RWPE2 (cell line): ENCODE results near the gene APRT.

Experiments used
- ATAC-seq: fragments of 200-7000 bp; cut with Tn5 transposase; 3 replicates; pipeline ENCODE4 v1.9.1; 2021; ENCODE audit warnings: low read depth
- DNase-seq: peaks from one replicate; pipeline ENCODE4 v3.0.0-alpha.2; 2020; ENCODE audit warnings: low spot score
- H3K27ac ChIP-seq: fragments of 450-650 bp; 2 replicates; pipeline ENCODE4 v1.5.1; 2017; ENCODE audit warnings: mild to moderate bottlenecking; ENCODE audit not compliant: poor library complexity, severe bottlenecking
- H3K27me3 ChIP-seq: fragments of 250-450 bp; sonication (Bioruptor Pico); 2 replicates; pipeline ENCODE4 v1.5.1; 2021; ENCODE audit warnings: mild to moderate bottlenecking, moderate library complexity; ENCODE audit not compliant: insufficient read depth, poor library complexity, severe bottlenecking
- H3K36me3 ChIP-seq: fragments of 250-450 bp; sonication (Bioruptor Pico); 2 replicates; pipeline ENCODE4 v1.5.1; 2020; ENCODE audit warnings: low read depth, mild to moderate bottlenecking, moderate library complexity
- H3K4me1 ChIP-seq: fragments of 250-450 bp; sonication (Bioruptor Pico); 2 replicates; pipeline ENCODE4 v1.5.1; 2021; ENCODE audit warnings: mild to moderate bottlenecking, moderate library complexity; ENCODE audit not compliant: insufficient read depth, poor library complexity, severe bottlenecking
- H3K4me3 ChIP-seq: fragments of 250-450 bp; sonication (Bioruptor Pico); 2 replicates; pipeline ENCODE4 v1.5.1; 2021; ENCODE audit warnings: mild to moderate bottlenecking, moderate library complexity; ENCODE audit not compliant: severe bottlenecking
- H3K9me3 ChIP-seq: fragments of 250-450 bp; sonication (Bioruptor Pico); 2 replicates; pipeline ENCODE4 v1.5.1; 2021; ENCODE audit warnings: mild to moderate bottlenecking, moderate library complexity; ENCODE audit not compliant: severe bottlenecking
- TF ChIP-seq, protein P1 (sequence below): fragments of 450-650 bp; IDR thresholded peaks from one replicate; pipeline ENCODE4 v1.5.1; 2017; ENCODE audit warnings: mild to moderate bottlenecking, moderate library complexity; ENCODE audit not compliant: poor library complexity, severe bottlenecking

Gene APRT

DNA sequence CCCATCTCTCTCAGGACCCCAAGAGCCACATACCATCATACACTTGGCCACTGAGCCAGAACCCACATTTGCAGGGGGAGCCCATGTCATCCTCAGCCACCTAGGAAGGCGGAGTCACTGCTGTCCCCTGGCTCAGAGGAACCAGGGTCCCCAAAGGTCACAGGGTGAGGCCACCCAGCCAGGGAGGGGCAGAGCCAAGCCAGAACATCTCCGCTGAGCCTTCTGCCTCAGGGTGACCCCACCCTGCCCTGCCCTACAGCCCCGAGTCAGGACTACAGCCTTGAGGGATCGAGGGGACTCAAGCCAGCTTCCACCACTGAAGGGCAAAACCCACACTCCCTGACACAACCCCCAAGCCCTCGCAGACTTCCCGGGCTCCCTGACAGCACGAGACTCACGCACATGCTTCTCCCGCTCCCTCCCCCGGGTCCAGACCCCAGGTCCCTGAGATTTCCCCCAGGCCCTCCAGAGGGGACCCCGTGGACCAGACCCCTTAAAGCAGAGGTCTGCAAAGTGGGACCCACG, 44.1 kb downstream of the APRT start:
- H3K4me3 ChIP-seq, result no peak overlapping the region
- H3K36me3 ChIP-seq, result peaks cover 12% of the 10 kb centered on the region
- H3K9me3 ChIP-seq, result no peaks in the 10 kb centered on the region
- no peaks in the 10 kb centered on the region for H3K27me3 ChIP-seq
- TF ChIP-seq, protein P1, sequence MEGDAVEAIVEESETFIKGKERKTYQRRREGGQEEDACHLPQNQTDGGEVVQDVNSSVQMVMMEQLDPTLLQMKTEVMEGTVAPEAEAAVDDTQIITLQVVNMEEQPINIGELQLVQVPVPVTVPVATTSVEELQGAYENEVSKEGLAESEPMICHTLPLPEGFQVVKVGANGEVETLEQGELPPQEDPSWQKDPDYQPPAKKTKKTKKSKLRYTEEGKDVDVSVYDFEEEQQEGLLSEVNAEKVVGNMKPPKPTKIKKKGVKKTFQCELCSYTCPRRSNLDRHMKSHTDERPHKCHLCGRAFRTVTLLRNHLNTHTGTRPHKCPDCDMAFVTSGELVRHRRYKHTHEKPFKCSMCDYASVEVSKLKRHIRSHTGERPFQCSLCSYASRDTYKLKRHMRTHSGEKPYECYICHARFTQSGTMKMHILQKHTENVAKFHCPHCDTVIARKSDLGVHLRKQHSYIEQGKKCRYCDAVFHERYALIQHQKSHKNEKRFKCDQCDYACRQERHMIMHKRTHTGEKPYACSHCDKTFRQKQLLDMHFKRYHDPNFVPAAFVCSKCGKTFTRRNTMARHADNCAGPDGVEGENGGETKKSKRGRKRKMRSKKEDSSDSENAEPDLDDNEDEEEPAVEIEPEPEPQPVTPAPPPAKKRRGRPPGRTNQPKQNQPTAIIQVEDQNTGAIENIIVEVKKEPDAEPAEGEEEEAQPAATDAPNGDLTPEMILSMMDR, result no peak
- ATAC-seq (no peak), DNase-seq (no peak)
- H3K4me1 ChIP-seq, result peaks cover 30% of the 10 kb centered on the region
- H3K27ac ChIP-seq, result no peak overlapping the region

DNA sequence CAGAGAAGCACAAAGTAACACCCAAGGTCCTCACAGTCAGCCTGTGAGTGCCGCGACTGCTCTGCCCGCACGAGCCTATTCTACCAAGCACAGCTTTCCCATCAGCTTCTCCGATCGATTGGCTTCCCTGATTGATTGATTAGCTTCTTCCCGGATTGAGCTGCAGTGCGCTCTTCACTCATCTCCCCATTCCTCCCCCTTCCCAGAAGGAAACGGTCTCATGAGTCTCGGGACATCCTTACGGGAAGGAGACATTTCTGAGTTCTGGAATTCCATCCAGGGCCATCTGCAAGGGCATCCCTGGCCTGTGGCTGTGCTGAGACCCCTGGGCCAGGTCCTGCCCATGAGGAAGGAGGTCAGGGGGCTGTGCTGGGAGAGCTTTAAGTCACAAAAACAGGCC, 44.8 kb downstream of the APRT start:
- TF ChIP-seq, protein P1, result no peak
- Histone ChIP-seq H3K4me3 (no peak overlapping the region), H3K9me3 (no peaks in the 10 kb centered on the region), H3K27me3 (no peaks in the 10 kb centered on the region), H3K27ac (no peak overlapping the region), H3K4me1 (peaks cover 30% of the 10 kb centered on the region), H3K36me3 (peaks cover 12% of the 10 kb centered on the region)
- no peak for DNase-seq
- ATAC-seq, result no peak

DNA sequence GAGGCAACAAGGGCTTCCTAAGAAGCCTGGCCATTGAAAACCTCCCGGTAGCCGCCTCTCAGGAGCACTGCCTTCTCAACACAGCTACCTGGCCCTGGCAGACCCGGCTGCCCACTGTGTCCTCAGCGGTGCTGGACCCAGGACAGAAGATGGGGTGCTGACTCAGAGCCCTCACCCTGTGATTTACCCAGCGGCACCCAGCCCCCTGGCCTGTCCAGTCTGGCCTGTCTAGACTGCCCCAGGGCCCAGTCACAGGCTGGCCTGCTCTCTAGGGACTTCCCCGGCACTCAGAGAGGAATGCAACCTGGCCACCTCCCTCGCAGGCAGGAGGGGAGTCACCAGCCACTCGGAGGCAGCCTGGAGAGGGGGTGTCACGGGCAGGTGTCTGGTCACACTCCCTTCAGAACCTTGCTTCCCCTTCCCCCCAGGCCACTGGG, 46.8 kb downstream of the APRT start:
- H3K27ac ChIP-seq, result peak overlapping the region; percentile 21
- DNase-seq (no peak), ATAC-seq (peak; percentile 83)
- H3K9me3 ChIP-seq, result no peaks in the 10 kb centered on the region
- H3K36me3 ChIP-seq, result peaks cover 12% of the 10 kb centered on the region
- no peaks in the 10 kb centered on the region for H3K27me3 ChIP-seq
- no peak overlapping the region for H3K4me3 ChIP-seq
- TF ChIP-seq, protein P1, result no peak
- peaks cover 16% of the 10 kb centered on the region for H3K4me1 ChIP-seq

DNA sequence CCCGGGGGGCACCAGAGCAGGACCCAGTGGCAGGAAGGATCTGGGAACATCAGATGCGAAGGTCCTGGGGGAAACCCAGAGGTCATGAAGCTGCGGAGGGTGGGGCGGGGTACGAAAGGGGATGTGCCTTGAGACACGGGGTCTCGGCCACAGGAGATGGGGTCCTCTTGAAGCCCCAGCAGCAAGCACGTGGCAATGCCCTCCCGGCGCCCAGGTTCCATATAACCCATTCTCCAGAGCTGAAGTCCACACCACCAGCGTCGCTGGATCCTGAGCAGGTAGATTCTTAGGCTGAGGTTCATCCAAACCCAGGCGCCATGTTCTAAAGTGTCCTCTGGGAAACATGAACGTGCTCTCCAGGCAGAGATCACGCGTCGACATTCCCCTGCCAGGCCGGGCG, 47.6 kb downstream of the APRT start:
- Histone ChIP-seq H3K27me3 (no peaks in the 10 kb centered on the region), H3K4me3 (no peak overlapping the region), H3K4me1 (peaks cover 13% of the 10 kb centered on the region), H3K27ac (peak overlapping the region; percentile 21), H3K36me3 (peaks cover 13% of the 10 kb centered on the region), H3K9me3 (no peaks in the 10 kb centered on the region)
- no peak for DNase-seq
- no peak for ATAC-seq
- TF ChIP-seq, protein P1, result no peak

DNA sequence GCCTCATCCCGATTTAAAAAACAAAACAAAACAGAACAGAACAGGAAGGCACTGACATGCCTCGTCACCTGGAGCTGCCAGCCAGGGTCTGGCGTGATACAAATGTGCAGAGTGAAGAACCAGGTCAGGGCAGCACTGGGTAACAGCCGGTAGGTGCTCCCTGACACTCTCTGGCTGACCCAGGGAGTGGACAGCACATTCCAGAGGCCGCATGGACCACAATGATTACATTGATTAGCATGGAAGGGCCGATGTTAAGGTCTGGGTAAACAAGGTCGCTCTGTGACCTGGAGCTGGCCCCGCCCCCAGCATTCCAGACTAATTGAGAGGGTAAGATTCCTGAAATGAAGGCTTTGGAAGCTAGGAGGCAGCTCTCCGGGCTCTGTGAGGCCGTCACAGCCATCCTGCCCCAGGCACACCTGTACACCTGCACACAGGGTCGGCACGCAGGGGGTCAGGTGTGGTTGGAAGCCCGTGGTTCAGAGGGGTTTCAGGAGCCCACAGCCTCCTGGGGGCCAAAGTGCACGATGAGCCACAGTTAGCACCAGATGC, 48.1 kb downstream of the APRT start:
- DNase-seq, result no peak
- Histone ChIP-seq H3K4me3 (no peak overlapping the region), H3K27ac (no peak overlapping the region), H3K27me3 (no peaks in the 10 kb centered on the region), H3K36me3 (peaks cover 16% of the 10 kb centered on the region), H3K4me1 (peaks cover 13% of the 10 kb centered on the region), H3K9me3 (no peaks in the 10 kb centered on the region)
- TF ChIP-seq, protein P1, result no peak
- ATAC-seq, result no peak
